Activated T-cell treated with anti-CD3 and anti-CD28 coated beads, Interleukin-2, amount 50 U/mL, for 72 hours (primary cell): Measurements from ENCODE around the gene HNRNPA0. TPM values are rescaled to one million over a fixed set of nuclear protein-coding genes. Genes with fewer than 3 reads are reported as not detected.

Source experiments
- ATAC-seq, 2 donors: fragments of 150-1000 bp; cut with Tn5 transposase; replicated peaks in 1 of 2; 2 replicates each; pipeline ENCODE4 v1.10.0; 2021; ENCODE audit warnings: moderate library complexity in 2 of 2, mild to moderate bottlenecking in 1 of 2
- DNase-seq, 2 donors: peaks; one replicate each; pipeline ENCODE4 v3.0.0; 2021 to 2022; ENCODE audit warnings: mixed read lengths in 1 of 2
- H3K27ac Mint-ChIP-seq: one replicate; pipeline ENCODE4 v1.8.0; 2022; ENCODE audit warnings: mild to moderate bottlenecking, moderate library complexity, mixed read lengths
- H3K27me3 Mint-ChIP-seq: one replicate; pipeline ENCODE4 v1.8.0; 2022; ENCODE audit warnings: low read depth, mixed read lengths
- H3K36me3 Mint-ChIP-seq, 2 donors: one replicate each; pipeline ENCODE4 v1.8.0; 2022; ENCODE audit warnings: mixed read lengths in 2 of 2, mild to moderate bottlenecking in 1 of 2; ENCODE audit not compliant: insufficient read depth in 2 of 2
- H3K4me1 Mint-ChIP-seq: one replicate; pipeline ENCODE4 v1.8.0; 2022; ENCODE audit warnings: low read depth, mixed read lengths
- H3K4me3 Mint-ChIP-seq, 2 donors: one replicate each; pipeline ENCODE4 v1.8.0; 2022; ENCODE audit warnings: mild to moderate bottlenecking in 2 of 2, mixed read lengths in 2 of 2, moderate library complexity in 2 of 2
- H3K9me3 Mint-ChIP-seq, 2 donors: one replicate each; pipeline ENCODE4 v1.8.0; 2022; ENCODE audit warnings: mixed read lengths in 2 of 2
- total RNA-seq, 2 donors: library from RNA; stranded (reverse); gene quantifications; one replicate each; pipeline ENCODE4 v1.2.3, GENCODE V29; 2022

Gene HNRNPA0
- total RNA-seq, 2 donors from 2014 or later: 36.3 to 38.2 TPM

- DNase-seq (no peak), ATAC-seq (no peak)
- H3K36me3 Mint-ChIP-seq: peaks cover 2 to 9% of the 10 kb centered on the region in 2 donors
- H3K27ac Mint-ChIP-seq: no peak overlapping the region
- no peaks in the 10 kb centered on the region for H3K4me1 Mint-ChIP-seq
- H3K9me3 Mint-ChIP-seq: peaks cover 0 to 2% of the 10 kb centered on the region in 2 donors
- H3K4me3 Mint-ChIP-seq: no peak overlapping the region
- no peaks in the 10 kb centered on the region for H3K27me3 Mint-ChIP-seq
Measured at GRCh38 chr5:137708062-137708461, 46.1 kb downstream of the HNRNPA0 start.

DNA sequence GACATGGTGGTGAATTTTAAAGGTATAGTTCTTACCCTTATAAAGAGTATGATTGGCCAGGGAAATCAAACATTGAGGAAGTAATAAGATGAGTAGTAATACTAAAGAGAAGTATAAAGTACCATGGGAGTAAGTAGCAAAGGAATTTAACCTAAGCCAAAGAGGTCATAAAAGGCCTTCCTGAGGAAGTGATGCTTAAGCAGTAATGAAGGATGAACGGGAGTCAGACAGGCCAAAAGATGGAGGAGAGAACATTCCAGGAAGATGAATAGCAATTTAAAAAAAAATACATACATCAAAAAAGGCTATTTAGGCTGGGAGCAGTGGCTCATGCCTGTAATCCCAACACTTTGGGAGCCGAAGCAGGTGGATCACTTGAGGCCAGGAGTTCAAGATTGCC, 47.3 kb downstream of the HNRNPA0 start:
- no peak for DNase-seq
- no peaks in the 10 kb centered on the region for H3K4me1 Mint-ChIP-seq
- H3K4me3 Mint-ChIP-seq: no peak overlapping the region
- no peaks in the 10 kb centered on the region for H3K27me3 Mint-ChIP-seq
- H3K9me3 Mint-ChIP-seq: no peaks in the 10 kb centered on the region
- no peak for ATAC-seq
- no peaks in the 10 kb centered on the region for H3K36me3 Mint-ChIP-seq
- H3K27ac Mint-ChIP-seq: no peak overlapping the region

DNA sequence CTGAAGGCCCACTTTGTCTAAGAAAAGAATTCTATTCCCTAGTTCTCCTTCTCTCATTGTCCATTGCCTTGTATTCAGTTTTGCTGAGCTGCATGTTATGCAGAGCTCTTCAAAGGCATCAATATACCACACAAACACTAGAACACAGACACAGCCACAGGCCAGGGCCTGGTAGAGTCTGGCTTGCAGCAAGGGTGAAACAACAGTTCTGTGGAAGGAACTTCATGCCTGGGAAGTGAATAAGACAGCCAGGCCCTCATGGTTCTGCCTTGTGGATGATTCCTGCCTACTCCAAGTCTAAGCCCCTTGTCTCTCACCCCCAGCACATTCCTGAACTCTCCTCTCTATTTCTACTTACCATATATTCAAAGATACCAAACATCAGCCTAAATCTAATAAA, 49.1 kb downstream of the HNRNPA0 start:
- H3K27ac Mint-ChIP-seq: no peak overlapping the region
- no peaks in the 10 kb centered on the region for H3K9me3 Mint-ChIP-seq
- peaks cover 3% of the 10 kb centered on the region for H3K4me1 Mint-ChIP-seq
- DNase-seq (no peak), ATAC-seq (no peak)
- no peaks in the 10 kb centered on the region for H3K36me3 Mint-ChIP-seq
- H3K4me3 Mint-ChIP-seq: no peak overlapping the region
- no peaks in the 10 kb centered on the region for H3K27me3 Mint-ChIP-seq

- H3K4me3 Mint-ChIP-seq: no peak overlapping the region
- no peak overlapping the region for H3K27ac Mint-ChIP-seq
- peaks cover 7% of the 10 kb centered on the region for H3K4me1 Mint-ChIP-seq
- no peaks in the 10 kb centered on the region for H3K36me3 Mint-ChIP-seq
- DNase-seq (no peak), ATAC-seq (no peak)
- no peaks in the 10 kb centered on the region for H3K9me3 Mint-ChIP-seq
- no peaks in the 10 kb centered on the region for H3K27me3 Mint-ChIP-seq
Measured at GRCh38 chr5:137703565-137703964, 50.6 kb downstream of the HNRNPA0 start.

DNA sequence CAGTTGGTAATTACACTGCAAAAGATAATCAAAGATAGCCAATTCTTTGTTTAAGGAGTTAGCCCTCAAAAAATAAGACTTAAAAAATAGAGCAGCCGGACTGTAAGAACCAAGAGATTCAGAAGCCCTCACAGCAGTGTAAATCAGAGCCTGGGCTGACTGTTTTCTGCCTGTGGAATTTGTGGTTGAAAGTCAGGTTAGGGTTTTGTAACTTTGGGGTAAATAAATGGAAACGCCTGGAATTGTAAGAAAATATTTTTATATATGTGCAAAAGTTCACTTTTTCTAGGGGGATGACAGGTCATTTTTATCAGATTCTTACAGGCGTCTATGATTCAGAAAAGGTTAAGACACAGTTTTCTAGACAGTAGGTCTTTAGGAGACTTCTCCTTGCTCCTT, 53.9 kb downstream of the HNRNPA0 start:
- Mint-ChIP-seq H3K4me3 (no peak overlapping the region), H3K27ac (no peak overlapping the region), H3K4me1 (peaks cover 30% of the 10 kb centered on the region), H3K9me3 (peaks cover 0 to 3% of the 10 kb centered on the region in 2 donors), H3K36me3 (peaks cover 0 to 4% of the 10 kb centered on the region in 2 donors), H3K27me3 (no peaks in the 10 kb centered on the region)
- DNase-seq: no peak
- ATAC-seq: no peak

- no peak overlapping the region for H3K27ac Mint-ChIP-seq
- H3K4me1 Mint-ChIP-seq: peaks cover 36% of the 10 kb centered on the region
- no peak overlapping the region for H3K4me3 Mint-ChIP-seq
- peaks cover 0 to 5% of the 10 kb centered on the region in 2 donors for H3K9me3 Mint-ChIP-seq
- H3K36me3 Mint-ChIP-seq: peaks cover 0 to 5% of the 10 kb centered on the region in 2 donors
- no peaks in the 10 kb centered on the region for H3K27me3 Mint-ChIP-seq
- no peak for ATAC-seq
- no peak for DNase-seq
Measured at GRCh38 chr5:137699336-137700281, 54.6 kb downstream of the HNRNPA0 start.

DNA sequence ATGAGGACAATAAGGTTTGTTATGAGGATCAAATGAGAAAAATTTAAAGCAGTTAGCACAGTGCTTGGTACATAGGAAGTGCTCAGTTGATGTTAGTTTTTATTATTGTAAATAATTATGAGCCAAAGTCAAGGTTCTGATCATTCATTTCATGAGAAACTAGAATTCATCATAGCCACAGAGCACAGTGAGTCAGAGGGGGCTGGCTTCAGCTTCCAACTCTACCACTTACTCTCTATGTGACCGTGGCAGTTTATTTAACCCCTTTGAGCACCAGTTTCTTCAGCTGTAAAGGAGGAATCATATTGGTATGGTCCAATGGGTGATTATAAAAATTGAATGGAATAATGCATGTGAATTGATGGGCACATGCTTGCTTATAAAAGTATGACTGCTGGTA, 57.7 kb downstream of the HNRNPA0 start:
- Mint-ChIP-seq H3K4me3 (peak overlapping the region; percentile 75 to 76), H3K27ac (peak overlapping the region; percentile 79), H3K36me3 (peaks cover 0 to 5% of the 10 kb centered on the region in 2 donors), H3K27me3 (no peaks in the 10 kb centered on the region), H3K9me3 (peaks cover 0 to 5% of the 10 kb centered on the region in 2 donors), H3K4me1 (peaks cover 41% of the 10 kb centered on the region)
- DNase-seq (peak; percentile 56 to 68), ATAC-seq (peak; percentile 98 to 100)

DNA sequence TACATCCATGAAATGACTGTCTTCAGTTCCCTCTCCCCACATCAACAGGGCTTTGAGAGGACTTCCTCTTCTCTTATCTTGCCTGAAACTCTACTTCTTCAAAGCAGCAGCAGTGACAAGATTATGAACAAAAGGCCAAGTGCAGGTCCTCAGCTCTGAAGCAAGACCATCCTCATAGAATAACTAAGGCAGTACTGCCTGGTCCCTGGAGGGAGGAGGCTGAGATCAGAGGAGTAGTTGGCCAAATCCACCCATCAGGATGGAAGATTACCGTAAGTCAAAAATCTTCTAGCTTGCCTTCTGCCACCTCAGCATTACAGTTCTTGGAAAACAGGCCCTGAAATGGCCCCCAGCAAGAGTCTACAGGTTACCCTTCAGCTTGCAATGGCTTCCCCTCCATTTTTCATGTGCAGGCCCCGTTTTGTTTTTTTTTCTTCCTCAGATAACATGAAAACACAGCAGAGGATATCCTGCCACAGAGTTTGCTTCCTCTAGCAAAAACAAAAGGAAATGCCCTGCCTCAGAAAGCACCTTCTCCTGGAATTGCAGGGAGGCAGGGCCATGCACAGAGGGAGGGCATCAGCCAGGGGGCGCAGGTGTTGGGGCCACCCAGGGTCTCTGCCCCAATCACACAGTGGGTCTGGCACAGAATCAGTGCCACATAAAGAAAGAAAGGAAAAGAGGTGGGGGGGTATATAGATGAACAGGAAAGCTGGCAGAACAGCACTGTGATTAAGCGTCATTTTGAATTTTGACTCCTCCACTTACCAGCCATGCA, 58.3 kb downstream of the HNRNPA0 start:
- Mint-ChIP-seq H3K27me3 (no peaks in the 10 kb centered on the region), H3K27ac (peak overlapping the region; percentile 79), H3K36me3 (peaks cover 0 to 5% of the 10 kb centered on the region in 2 donors), H3K9me3 (peaks cover 0 to 5% of the 10 kb centered on the region in 2 donors), H3K4me3 (peak overlapping the region; percentile 75 to 76), H3K4me1 (peaks cover 41% of the 10 kb centered on the region)
- peak; percentile 62 to 65 for ATAC-seq
- peak; percentile 8 to 10 for DNase-seq

Other genes with a start within 250 kb of the HNRNPA0 start
- 1 to 10 TPM; 8.3 to 9.7 TPM for gene KLHL3, start 18.3 kb downstream of the HNRNPA0 start, total RNA-seq
- not detected for gene MYOT, start 113.5 kb upstream of the HNRNPA0 start, total RNA-seq
- gene PKD2L2, start 135.1 kb upstream of the HNRNPA0 start, total RNA-seq: under 1 TPM in 1 of 2 donors, not detected in 1; 0.74 TPM